Uterus (tissue), 2 donors: ENCODE results near the gene CAMKK2.

ENCODE experiments used
- POLR2A ChIP-seq, 2 donors: fragments of 450-650 bp; IDR thresholded peaks; one replicate each; pipeline ENCODE4 v1.6.1; 2016; ENCODE audit warnings: antibody characterized with exemption in 2 of 2, mild to moderate bottlenecking in 1 of 2, moderate library complexity in 1 of 2
- TF ChIP-seq, protein P1 (sequence below), 4 experiments: fragments of 200-600 bp in 2 of 4; fragments of 450-650 bp in 2 of 4; sonication (generic) in 2 of 4; IDR thresholded peaks; one replicate each; pipeline ENCODE4 v1.5.1; 2016 to 2019; ENCODE audit warnings: antibody characterized with exemption in 4 of 4, mild to moderate bottlenecking in 2 of 4, moderate library complexity in 1 of 4

DNA sequence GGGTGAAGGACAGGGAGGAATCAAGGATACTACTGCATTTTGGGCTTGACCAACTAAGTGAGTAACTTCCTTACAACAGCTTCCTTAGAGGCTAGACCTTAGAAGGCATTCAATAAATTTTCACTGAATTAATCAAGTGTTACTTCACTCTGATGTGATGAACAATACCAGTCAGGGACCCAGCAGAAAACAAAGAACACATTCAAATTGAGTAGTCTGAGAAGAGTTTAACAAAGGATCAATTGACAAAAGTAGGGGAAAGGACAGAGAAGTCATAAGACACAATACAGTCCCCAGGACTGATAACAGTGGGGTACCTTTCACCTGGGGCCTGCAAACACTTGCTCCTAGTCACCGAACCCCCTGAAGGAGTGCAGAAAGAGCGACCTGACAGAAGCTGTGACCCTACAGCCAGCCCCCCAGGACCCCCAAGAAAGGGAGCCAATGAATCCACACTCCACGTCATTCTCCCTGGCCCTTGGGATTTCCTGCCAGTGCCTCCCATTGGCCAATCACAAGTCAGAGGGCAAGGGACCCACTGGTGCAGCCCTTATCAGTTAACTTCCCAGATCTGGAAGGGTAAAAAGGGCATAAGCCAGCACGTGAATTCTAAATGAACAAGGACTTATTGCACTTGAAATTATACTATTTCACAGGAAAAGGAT lies 48.8 kb upstream of the CAMKK2 start:
- TF ChIP-seq POLR2A (IDR thresholded peaks at IDR 0.05): no peak
- TF ChIP-seq, protein P1, sequence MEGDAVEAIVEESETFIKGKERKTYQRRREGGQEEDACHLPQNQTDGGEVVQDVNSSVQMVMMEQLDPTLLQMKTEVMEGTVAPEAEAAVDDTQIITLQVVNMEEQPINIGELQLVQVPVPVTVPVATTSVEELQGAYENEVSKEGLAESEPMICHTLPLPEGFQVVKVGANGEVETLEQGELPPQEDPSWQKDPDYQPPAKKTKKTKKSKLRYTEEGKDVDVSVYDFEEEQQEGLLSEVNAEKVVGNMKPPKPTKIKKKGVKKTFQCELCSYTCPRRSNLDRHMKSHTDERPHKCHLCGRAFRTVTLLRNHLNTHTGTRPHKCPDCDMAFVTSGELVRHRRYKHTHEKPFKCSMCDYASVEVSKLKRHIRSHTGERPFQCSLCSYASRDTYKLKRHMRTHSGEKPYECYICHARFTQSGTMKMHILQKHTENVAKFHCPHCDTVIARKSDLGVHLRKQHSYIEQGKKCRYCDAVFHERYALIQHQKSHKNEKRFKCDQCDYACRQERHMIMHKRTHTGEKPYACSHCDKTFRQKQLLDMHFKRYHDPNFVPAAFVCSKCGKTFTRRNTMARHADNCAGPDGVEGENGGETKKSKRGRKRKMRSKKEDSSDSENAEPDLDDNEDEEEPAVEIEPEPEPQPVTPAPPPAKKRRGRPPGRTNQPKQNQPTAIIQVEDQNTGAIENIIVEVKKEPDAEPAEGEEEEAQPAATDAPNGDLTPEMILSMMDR (IDR thresholded peaks at IDR 0.05): no peak
